PFSK-1 (cell line): ENCODE results near the gene RNF214.

Source experiments
- FOXP2 ChIP-seq: optimal IDR thresholded peaks from 2 replicates; pipeline ENCODE3; 2011; ENCODE audit warnings: borderline replicate concordance, control low read depth, inconsistent platforms; ENCODE audit not compliant: insufficient read depth; ENCODE audit errors: extremely low read length, extremely low read depth
- POLR2AphosphoS5 ChIP-seq: IDR thresholded peaks from 2 replicates; pipeline ENCODE4 v1.6.1; 2012; ENCODE audit warnings: low read depth, mild to moderate bottlenecking, control low read depth, low read length, moderate library complexity
- SIN3A ChIP-seq: IDR thresholded peaks from 2 replicates; pipeline ENCODE4 v1.6.1; 2012; ENCODE audit warnings: mild to moderate bottlenecking, low read length, moderate library complexity, borderline replicate concordance; ENCODE audit not compliant: insufficient read depth
- TAF1 ChIP-seq: IDR thresholded peaks from 2 replicates; pipeline ENCODE4 v1.6.1; 2012; ENCODE audit warnings: low read length, control low read depth, borderline replicate concordance; ENCODE audit not compliant: insufficient read depth
- TF ChIP-seq, protein P1 (sequence below), 2 experiments: IDR thresholded peaks; 2 replicates each; pipeline versions ENCODE4 v1.6.1 to v1.8.0; 2011 to 2012; ENCODE audit warnings: low read depth in 2 of 2, low read length in 2 of 2, control low read depth in 1 of 2, inconsistent platforms in 1 of 2, mild to moderate bottlenecking in 1 of 2, moderate library complexity in 1 of 2; ENCODE audit not compliant: insufficient read depth in 1 of 2

The RNF214 gene

DNA sequence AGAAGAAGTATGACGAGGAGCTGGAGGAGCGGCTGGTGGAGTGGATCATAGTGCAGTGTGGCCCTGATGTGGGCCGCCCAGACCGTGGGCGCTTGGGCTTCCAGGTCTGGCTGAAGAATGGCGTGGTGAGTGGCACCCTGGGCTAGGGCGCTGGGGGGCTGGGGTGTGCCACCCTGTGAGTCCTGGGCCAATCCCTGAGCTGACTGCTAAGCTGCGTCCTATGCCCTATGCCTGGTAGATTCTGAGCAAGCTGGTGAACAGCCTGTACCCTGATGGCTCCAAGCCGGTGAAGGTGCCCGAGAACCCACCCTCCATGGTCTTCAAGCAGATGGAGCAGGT is 29.4 kb upstream of the RNF214 start:
- TF ChIP-seq, protein P1, sequence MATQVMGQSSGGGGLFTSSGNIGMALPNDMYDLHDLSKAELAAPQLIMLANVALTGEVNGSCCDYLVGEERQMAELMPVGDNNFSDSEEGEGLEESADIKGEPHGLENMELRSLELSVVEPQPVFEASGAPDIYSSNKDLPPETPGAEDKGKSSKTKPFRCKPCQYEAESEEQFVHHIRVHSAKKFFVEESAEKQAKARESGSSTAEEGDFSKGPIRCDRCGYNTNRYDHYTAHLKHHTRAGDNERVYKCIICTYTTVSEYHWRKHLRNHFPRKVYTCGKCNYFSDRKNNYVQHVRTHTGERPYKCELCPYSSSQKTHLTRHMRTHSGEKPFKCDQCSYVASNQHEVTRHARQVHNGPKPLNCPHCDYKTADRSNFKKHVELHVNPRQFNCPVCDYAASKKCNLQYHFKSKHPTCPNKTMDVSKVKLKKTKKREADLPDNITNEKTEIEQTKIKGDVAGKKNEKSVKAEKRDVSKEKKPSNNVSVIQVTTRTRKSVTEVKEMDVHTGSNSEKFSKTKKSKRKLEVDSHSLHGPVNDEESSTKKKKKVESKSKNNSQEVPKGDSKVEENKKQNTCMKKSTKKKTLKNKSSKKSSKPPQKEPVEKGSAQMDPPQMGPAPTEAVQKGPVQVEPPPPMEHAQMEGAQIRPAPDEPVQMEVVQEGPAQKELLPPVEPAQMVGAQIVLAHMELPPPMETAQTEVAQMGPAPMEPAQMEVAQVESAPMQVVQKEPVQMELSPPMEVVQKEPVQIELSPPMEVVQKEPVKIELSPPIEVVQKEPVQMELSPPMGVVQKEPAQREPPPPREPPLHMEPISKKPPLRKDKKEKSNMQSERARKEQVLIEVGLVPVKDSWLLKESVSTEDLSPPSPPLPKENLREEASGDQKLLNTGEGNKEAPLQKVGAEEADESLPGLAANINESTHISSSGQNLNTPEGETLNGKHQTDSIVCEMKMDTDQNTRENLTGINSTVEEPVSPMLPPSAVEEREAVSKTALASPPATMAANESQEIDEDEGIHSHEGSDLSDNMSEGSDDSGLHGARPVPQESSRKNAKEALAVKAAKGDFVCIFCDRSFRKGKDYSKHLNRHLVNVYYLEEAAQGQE (IDR thresholded peaks at IDR 0.05; ENCODE audit: insufficient read depth in 1 of 2, low read depth in 2 of 2, low read length in 2 of 2), result no peak
- TF ChIP-seq FOXP2 (no peak), SIN3A (no peak), TAF1 (no peak), POLR2AphosphoS5 (no peak)

DNA sequence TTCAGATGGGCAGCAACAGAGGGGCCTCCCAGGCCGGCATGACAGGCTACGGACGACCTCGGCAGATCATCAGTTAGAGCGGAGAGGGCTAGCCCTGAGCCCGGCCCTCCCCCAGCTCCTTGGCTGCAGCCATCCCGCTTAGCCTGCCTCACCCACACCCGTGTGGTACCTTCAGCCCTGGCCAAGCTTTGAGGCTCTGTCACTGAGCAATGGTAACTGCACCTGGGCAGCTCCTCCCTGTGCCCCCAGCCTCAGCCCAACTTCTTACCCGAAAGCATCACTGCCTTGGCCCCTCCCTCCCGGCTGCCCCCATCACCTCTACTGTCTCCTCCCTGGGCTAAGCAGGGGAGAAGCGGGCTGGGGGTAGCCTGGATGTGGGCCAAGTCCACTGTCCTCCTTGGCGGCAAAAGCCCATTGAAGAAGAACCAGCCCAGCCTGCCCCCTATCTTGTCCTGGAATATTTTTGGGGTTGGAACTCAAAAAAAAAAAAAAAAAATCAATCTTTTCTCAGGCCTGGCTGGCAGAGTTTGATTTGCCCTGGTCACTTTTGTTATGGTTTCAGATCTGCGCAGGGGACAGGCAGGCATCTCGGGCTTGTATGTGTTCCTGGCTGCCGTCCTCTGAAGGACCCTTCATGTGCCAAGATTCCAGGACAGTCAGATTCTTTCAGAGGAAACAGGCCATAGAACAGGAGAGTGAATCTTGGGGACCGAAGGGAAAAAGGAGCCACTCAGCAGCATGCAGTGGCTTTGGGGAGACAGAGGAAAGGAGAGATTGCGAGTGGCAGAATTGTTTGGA is 28.0 kb upstream of the RNF214 start:
- TF ChIP-seq TAF1 (no peak), POLR2AphosphoS5 (no peak)
- TF ChIP-seq, protein P1 (IDR thresholded peaks at IDR 0.05; ENCODE audit: insufficient read depth in 1 of 2, low read depth in 2 of 2, low read length in 2 of 2), result no peak

DNA sequence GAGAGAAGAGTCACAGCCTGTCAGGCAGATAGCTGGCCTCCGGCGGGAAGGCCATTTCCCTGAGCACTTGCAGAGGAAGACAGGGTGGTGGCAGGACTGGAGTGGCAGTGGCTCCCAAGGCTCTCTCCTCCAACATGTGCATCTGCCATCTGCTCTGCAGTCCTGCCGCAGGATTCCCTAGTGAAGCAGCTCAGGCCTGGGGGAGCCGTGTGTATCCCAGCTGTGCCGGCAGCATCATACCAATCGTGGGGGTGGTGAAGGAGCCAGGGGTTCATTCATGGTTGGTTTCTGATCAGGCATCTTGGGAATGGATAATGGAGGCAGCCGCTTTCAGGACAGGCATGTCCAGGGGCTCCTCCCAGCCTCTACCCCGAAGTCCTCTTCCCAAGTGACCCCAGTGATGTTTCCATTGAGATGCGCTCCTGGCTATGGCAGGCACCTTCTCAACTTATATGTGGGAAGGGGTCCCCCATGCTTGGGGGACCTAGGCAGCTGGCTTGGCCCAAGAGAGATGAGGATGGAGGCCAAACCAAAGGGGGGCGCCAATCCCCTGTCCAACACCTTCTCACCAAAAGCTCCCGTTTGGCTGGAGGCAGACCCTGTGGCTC is 27.2 kb upstream of the RNF214 start:
- TF ChIP-seq SIN3A, result no peak
- no peak for TF ChIP-seq POLR2AphosphoS5
- TF ChIP-seq TAF1, result no peak
- TF ChIP-seq, protein P1 (IDR thresholded peaks at IDR 0.05; ENCODE audit: insufficient read depth in 1 of 2, low read depth in 2 of 2, low read length in 2 of 2), result no peak
- no peak for TF ChIP-seq FOXP2

DNA sequence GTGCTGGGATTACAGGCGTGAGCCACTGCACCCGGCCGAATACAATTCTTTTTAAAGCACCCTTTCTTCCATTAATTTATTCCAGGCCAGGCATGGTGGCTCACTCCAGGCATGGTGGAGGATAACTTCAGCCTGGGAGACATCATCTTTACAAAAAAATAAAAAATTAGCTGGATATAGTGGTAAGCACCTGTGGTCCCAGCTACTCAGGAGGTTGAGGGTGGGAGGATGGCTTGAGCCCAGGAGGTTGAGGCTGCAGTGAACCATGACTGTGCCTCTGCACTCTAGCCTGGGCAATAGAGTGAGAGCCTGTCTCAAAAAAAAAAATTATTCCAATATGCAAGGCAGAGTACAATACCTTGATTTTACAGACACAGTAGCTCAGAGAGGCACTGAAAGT is 21.9 kb upstream of the RNF214 start:
- TF ChIP-seq, protein P1 (IDR thresholded peaks at IDR 0.05; ENCODE audit: insufficient read depth in 1 of 2, low read depth in 2 of 2, low read length in 2 of 2), result no peak
- TF ChIP-seq SIN3A (no peak), TAF1 (no peak)
